ENCODE data around the gene CCSER1. TPM values are rescaled to one million over a fixed set of nuclear protein-coding genes. Genes with fewer than 3 reads are reported as not detected.

Gene CCSER1
- polyA plus RNA-seq, 3 donors, result 0.09 to 0.75 (median 0.13) TPM

GRCh38 chr4:90458576-90458975, 331.4 kb downstream of the CCSER1 start:
- no peak overlapping the region for H3K9ac ChIP-seq (ENCODE audit: insufficient read depth, low read length, poor library complexity, severe bottlenecking)
- H3K4me1 Mint-ChIP-seq, result no peaks in the 10 kb centered on the region

GRCh38 chr4:90474484-90474883, 347.3 kb downstream of the CCSER1 start:
- intact Hi-C loops (cut with micrococcal nuclease), result no loop called here
- Histone ChIP-seq H3K27ac (ENCODE audit: low read depth in 1 of 2, low read length in 2 of 2) (no peak overlapping the region), H3K79me2 (ENCODE audit: insufficient read depth, low read length) (no peaks in the 10 kb centered on the region), H4K20me1 (ENCODE audit: insufficient read depth, low read length) (no peaks in the 10 kb centered on the region), H3K4me1 (ENCODE audit: control insufficient read depth in 1 of 2, insufficient read depth in 2 of 2, low read length in 2 of 2) (no peaks in the 10 kb centered on the region), H3K27me3 (ENCODE audit: control insufficient read depth in 2 of 2, insufficient read depth in 2 of 2, low read length in 2 of 2) (no peaks in the 10 kb centered on the region), H3K4me3 (replicated peaks in 1 of 3; ENCODE audit: low read depth in 2 of 3, low read length in 3 of 3) (no peak overlapping the region), H3K36me3 (replicated peaks in 1 of 2; ENCODE audit: control insufficient read depth in 1 of 2, insufficient read depth in 2 of 2, low read length in 2 of 2) (no peaks in the 10 kb centered on the region), H3K9ac (ENCODE audit: insufficient read depth, low read length, poor library complexity, severe bottlenecking) (no peak overlapping the region), H2AFZ (ENCODE audit: insufficient read depth, low read depth, low read length, poor library complexity, severe bottlenecking) (no peak overlapping the region), H3K9me3 (replicated peaks in 1 of 2; ENCODE audit: control insufficient read depth in 1 of 2, insufficient read depth in 1 of 2, low read length in 2 of 2) (no peaks in the 10 kb centered on the region), H3K4me2 (replicated peaks; ENCODE audit: extremely low read depth, low read length, poor library complexity, severe bottlenecking) (no peak overlapping the region)
- peaks cover 0 to 2% (median 0%) of the 10 kb centered on the region in 7 donors for H3K9me3 Mint-ChIP-seq
- no peaks in the 10 kb centered on the region for H3K4me1 Mint-ChIP-seq
- no peak overlapping the region for H3K27ac Mint-ChIP-seq
- TF ChIP-seq CTCF (IDR thresholded peaks at IDR 0.05), result no peak
- H3K4me3 Mint-ChIP-seq, result no peak overlapping the region
- peaks cover 0 to 1% (median 0%) of the 10 kb centered on the region in 3 donors for H3K27me3 Mint-ChIP-seq (ENCODE audit: low read depth in 3 of 3)
- DNase-seq, result no peak
- H3K36me3 Mint-ChIP-seq, result no peaks in the 10 kb centered on the region
- no CpG with 5 or more reads among the region's 1 CpG for WGBS (ENCODE audit: insufficient coverage)

More at GRCh38 chr4:90458576-90458975, 331.4 kb downstream of the CCSER1 start:
- DNase-seq, result no peak
- TF ChIP-seq CTCF (IDR thresholded peaks at IDR 0.05), result no peak
- Histone ChIP-seq H3K27me3 (ENCODE audit: control insufficient read depth in 2 of 2, insufficient read depth in 2 of 2, low read length in 2 of 2) (no peaks in the 10 kb centered on the region), H4K20me1 (ENCODE audit: insufficient read depth, low read length) (no peaks in the 10 kb centered on the region), H2AFZ (ENCODE audit: insufficient read depth, low read depth, low read length, poor library complexity, severe bottlenecking) (no peak overlapping the region), H3K27ac (ENCODE audit: low read depth in 1 of 2, low read length in 2 of 2) (no peak overlapping the region), H3K4me3 (replicated peaks in 1 of 3; ENCODE audit: low read depth in 2 of 3, low read length in 3 of 3) (no peak overlapping the region), H3K4me1 (ENCODE audit: control insufficient read depth in 1 of 2, insufficient read depth in 2 of 2, low read length in 2 of 2) (no peaks in the 10 kb centered on the region), H3K36me3 (replicated peaks in 1 of 2; ENCODE audit: control insufficient read depth in 1 of 2, insufficient read depth in 2 of 2, low read length in 2 of 2) (no peaks in the 10 kb centered on the region), H3K79me2 (ENCODE audit: insufficient read depth, low read length) (no peaks in the 10 kb centered on the region), H3K9me3 (replicated peaks in 1 of 2; ENCODE audit: control insufficient read depth in 1 of 2, insufficient read depth in 1 of 2, low read length in 2 of 2) (peaks cover 32 to 35% of the 10 kb centered on the region in 2 donors), H3K4me2 (replicated peaks; ENCODE audit: extremely low read depth, low read length, poor library complexity, severe bottlenecking) (no peak overlapping the region)
- no peak overlapping the region for H3K27ac Mint-ChIP-seq
- H3K9me3 Mint-ChIP-seq, result peaks cover 15 to 29% (median 28%) of the 10 kb centered on the region in 7 donors
- H3K36me3 Mint-ChIP-seq, result no peaks in the 10 kb centered on the region
- no CpG with 5 or more reads among the region's 3 CpGs for WGBS (ENCODE audit: insufficient coverage)
- H3K4me3 Mint-ChIP-seq, result no peak overlapping the region
- intact Hi-C loops (cut with micrococcal nuclease), result no loop called here
- H3K27me3 Mint-ChIP-seq (ENCODE audit: low read depth in 3 of 3), result peaks cover 0 to 2% (median 0%) of the 10 kb centered on the region in 3 donors

Measured in CD14-positive monocyte (primary cell).